Measurements from ENCODE around the gene BTBD10.
"Not testable (repeated sequence)": the region's sequence is repeated elsewhere in the genome, so short reads cannot be mapped to it uniquely, and the experiment has no call there.

BTBD10 gene

GRCh38 chr11:13405220-13405619 is 57.8 kb downstream of the BTBD10 start:
- no peak overlapping the region for H3K4me3 ChIP-seq (ENCODE audit: low read depth, low read length)
- no peak for TF ChIP-seq CTCF (IDR thresholded peaks at IDR 0.05; ENCODE audit: insufficient read depth, low read depth, low read length, missing control alignments)

GRCh38 chr11:13398335-13398734 is 64.7 kb downstream of the BTBD10 start:
- DNase-seq (ENCODE audit: low read depth), result not testable (repeated sequence)

More at GRCh38 chr11:13405220-13405619, 57.8 kb downstream of the BTBD10 start:
- no peak for DNase-seq (ENCODE audit: low read depth)

GRCh38 chr11:13391217-13391616 is 71.8 kb downstream of the BTBD10 start:
- no peak overlapping the region for H3K4me3 ChIP-seq (ENCODE audit: low read depth, low read length)
- TF ChIP-seq CTCF (IDR thresholded peaks at IDR 0.05; ENCODE audit: insufficient read depth, low read depth, low read length, missing control alignments), result no peak
- no peak for DNase-seq (ENCODE audit: low read depth)

More at GRCh38 chr11:13398335-13398734, 64.7 kb downstream of the BTBD10 start:
- not testable (repeated sequence) for H3K4me3 ChIP-seq (ENCODE audit: low read depth, low read length)

- no peak overlapping the region for H3K4me3 ChIP-seq (ENCODE audit: low read depth, low read length)
- DNase-seq (ENCODE audit: low read depth), result no peak
- no peak for TF ChIP-seq CTCF (IDR thresholded peaks at IDR 0.05; ENCODE audit: insufficient read depth, low read depth, low read length, missing control alignments)
Observed at GRCh38 chr11:13388741-13389140, 74.3 kb downstream of the BTBD10 start.

GRCh38 chr11:13386567-13386966 is 76.5 kb downstream of the BTBD10 start:
- TF ChIP-seq CTCF (IDR thresholded peaks at IDR 0.05; ENCODE audit: insufficient read depth, low read depth, low read length, missing control alignments), result no peak
- no peak overlapping the region for H3K4me3 ChIP-seq (ENCODE audit: low read depth, low read length)
- DNase-seq (ENCODE audit: low read depth), result no peak

- TF ChIP-seq CTCF (IDR thresholded peaks at IDR 0.05; ENCODE audit: insufficient read depth, low read depth, low read length, missing control alignments), result peak; percentile 48
- peak; percentile 39 for DNase-seq (ENCODE audit: low read depth)
- H3K4me3 ChIP-seq (ENCODE audit: low read depth, low read length), result no peak overlapping the region
Observed at GRCh38 chr11:13384908-13385640, 77.9 kb downstream of the BTBD10 start.

GRCh38 chr11:13382751-13383150 is 80.3 kb downstream of the BTBD10 start:
- TF ChIP-seq CTCF (IDR thresholded peaks at IDR 0.05; ENCODE audit: insufficient read depth, low read depth, low read length, missing control alignments), result no peak
- DNase-seq (ENCODE audit: low read depth), result no peak
- no peak overlapping the region for H3K4me3 ChIP-seq (ENCODE audit: low read depth, low read length)
